Measurements from ENCODE around the gene ARHGEF4.

Gene ARHGEF4

GRCh38 chr2:130834931-130835765 lies 1.6 kb upstream of the ARHGEF4 start:
- no peak for DNase-seq

GRCh38 chr2:130835766-130836015 lies 1.0 kb upstream of the ARHGEF4 start:
- no peak for DNase-seq

- DNase-seq, result no peak
These were observed 579 bp downstream of the ARHGEF4 start for GRCh38 chr2:130837175-130837810.

GRCh38 chr2:130837811-130838565 lies 1.3 kb downstream of the ARHGEF4 start:
- DNase-seq, result no peak

DNA sequence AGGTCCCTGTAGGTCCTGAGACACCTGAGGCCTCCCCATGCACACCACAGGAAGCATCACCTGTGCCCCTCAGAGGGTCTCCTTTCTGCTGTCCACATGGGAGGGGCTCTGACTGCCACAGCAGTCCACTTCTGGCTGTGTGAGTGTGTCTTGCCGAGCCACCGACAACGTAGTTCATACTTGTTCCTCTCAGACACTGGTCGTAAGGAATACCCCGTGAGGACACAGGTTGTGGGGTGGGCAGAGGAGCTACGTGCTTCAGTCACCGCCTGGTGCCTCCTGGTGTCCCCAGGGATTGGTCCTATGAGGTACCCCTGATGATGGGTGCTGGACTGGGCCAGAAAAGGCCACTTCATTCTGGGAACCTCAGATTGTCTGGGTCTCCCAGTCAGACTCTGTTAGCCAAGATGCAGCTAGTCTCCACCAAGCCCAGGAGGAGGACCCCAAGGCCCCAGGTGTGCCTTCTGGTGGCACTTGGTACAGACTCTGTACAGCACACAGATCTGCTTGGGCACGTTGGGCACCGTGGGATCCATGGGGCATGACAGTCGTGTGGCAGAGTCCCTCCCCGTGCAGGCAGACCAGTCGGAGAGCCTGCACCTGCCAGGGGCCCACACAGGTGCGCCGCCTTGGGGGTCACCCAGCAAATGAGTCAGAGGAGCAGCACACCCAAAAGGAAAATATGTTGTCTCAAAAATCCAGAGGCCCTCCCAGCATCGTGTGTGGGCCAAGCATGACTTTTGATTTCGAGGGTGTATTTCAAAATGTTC lies 2.5 kb downstream of the ARHGEF4 start:
- no peak for DNase-seq

GRCh38 chr2:130840506-130840905 lies 3.8 kb downstream of the ARHGEF4 start:
- no peak for DNase-seq

DNA sequence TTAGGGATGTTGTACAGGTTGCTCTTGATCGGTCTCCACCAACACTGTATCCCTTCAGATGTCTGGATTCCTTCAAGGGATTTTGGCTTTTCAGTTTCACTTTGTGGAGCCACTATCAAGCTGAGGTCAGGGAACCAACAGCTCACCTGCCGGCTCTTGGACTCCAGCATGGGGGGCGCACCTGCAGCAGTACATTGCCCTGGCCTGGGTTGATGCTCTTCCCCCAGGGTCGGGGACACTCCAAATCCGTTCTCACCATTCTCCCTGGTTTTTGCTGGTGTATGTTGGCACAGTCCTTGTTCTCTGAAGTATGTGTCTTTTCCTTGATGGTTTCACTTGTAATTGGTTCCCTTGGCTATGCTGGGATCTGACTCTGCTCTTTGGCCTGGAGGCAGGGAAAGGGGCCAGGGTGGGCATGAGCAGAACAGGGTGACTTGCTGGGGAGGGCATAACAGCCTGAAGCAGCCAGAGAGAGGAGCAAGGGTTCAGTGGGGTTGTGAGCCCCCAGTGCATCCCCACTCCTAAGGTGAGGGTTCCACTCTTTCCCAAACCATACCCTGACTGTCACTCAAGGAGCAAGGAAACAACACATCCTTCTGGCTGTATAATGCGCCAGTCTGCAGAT lies 5.1 kb downstream of the ARHGEF4 start:
- DNase-seq, result no peak

GRCh38 chr2:130842770-130843169 lies 6.1 kb downstream of the ARHGEF4 start:
- no peak for DNase-seq

GRCh38 chr2:130843321-130843985 lies 6.7 kb downstream of the ARHGEF4 start:
- no peak for DNase-seq

GRCh38 chr2:130844161-130844560 lies 7.4 kb downstream of the ARHGEF4 start:
- no peak for DNase-seq

DNA sequence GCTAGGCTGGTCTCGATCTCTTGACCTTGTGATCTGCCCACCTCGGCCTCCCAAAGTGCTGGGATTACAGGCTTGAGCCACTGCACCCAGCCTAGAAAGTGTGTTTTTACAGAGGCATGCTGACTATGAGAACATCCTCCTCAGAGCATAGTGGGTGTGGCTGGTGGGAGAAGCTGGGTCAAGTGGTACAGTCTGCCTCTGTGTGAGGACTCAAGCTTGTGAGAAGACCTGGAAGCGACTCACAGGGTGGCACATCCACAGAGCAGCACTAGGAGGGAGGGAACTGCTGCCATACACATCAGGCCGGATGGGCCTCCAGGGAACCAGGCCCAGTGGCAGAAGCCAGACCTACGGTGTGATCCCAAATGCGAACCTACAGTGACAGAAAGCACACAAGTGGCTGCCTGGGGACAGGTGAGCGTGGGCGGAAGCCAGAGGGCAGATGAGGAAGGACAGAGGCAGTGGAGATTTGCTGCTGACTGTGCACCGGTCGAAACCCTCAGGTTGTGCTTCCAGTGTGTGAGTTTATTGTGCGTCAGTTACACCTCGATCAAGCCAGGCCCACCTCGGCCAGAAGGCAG lies 8.9 kb downstream of the ARHGEF4 start:
- DNase-seq, result no peak

DNA sequence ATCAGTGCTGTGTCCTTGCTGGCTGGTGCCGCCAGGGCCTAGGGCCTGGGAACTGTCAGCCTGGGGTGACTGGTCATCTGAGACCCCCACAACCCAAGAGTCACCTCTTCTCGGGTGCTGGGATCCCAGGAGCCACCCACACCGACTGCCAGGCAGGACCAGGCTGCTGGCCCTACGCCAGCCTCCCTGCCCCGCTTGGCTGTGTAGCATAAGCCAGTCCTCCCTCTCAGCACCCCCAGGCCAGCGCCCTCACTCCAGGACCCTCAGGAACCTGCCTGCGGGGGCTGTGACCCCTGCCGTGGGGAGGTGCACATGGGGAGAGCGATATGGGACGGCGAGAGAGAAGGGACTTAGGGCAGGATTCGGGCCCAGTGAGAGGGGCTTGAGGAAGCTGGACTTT lies 9.5 kb downstream of the ARHGEF4 start:
- DNase-seq, result no peak

DNA sequence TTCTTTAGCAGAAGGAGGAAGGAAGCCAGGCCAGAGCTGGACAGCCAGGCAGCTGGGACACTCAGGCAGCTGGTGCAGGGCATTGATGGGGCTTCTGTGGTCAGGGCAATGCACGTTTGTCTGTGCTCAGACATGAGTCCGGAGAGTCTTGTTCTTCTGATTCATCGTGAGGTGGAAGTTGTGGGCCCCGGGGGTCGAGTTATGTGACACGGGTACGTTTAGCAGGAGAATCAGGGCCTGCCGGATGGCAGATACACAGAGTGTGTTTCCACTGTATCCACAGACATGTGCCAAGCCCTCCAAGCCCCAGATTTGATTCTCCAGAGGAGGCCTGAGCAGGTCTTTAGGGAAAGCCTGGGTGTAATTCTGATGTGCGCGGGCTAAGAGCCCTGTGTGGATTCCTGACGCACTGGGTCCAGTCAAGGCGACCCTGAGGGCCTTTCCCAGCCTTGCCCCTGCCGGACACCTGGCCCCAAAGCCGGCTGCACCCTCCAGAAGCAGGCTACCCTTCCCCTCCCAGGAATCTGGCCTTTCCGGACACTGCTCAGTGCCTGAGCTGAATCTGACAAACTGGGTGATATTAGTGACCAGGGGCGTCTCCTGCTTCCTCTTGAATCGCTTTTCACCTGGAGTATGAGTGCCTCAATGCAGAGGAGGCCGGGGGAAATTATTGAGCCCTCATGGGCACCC lies 10.1 kb downstream of the ARHGEF4 start:
- no peak for DNase-seq

- no peak for DNase-seq
These were observed 11.2 kb downstream of the ARHGEF4 start for GRCh38 chr2:130847776-130848525.

- no peak for DNase-seq
These were observed 12.0 kb downstream of the ARHGEF4 start for GRCh38 chr2:130848526-130849210.

DNA sequence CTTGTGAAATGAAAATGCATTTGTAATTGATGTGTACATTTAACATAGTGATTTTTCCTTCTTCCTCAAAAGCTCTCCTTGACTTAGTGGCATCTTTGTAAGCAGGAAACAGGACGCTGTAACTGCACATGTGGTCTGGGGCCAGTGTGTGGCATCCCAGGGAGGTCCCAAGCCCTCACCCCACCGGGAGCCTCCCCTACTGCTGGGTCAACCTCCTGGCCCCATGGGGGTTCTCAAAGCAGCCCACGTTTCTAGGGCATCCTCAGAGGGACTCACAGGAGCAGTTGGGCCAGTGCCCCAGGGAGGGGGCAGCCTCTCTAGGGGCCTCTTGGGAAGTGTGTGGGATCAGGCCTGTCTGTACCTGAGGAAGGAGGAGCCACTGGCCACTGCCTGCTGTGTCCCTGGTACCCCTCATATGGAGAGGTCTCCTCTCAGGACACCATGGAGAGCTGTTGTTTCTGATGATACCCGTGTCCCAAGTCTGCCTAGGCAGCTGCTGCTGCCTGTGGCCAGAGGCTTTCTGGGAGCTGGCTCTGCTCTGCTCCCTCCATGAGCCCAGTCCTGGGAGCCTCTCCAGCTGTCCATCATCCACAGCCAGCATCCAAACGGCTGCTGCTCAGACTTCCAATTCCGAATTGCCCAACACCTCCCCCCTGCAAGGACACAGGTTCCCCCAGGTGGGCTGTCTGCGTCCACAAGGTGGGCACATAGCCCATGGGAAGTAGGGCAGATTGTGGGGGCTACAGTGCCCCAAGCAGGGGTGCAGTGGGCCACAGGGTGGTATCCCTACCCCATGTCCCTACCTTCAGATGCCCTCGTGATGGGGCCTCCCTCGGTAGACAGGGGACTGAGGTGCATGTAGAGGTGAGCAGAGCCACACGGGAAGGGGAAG lies 13.4 kb downstream of the ARHGEF4 start:
- DNase-seq, result no peak

- no peak for DNase-seq
These were observed 14.3 kb downstream of the ARHGEF4 start for GRCh38 chr2:130850788-130851623.

All from inflammatory macrophage treated with lipopolysaccharide for 4 hours (primary cell).